Stimulated activated CD4-positive, alpha-beta T cell treated with anti-CD3 and anti-CD28 coated beads, Interleukin-2, amount 100 ng/mL, for 48 hours (primary cell): ENCODE results near the gene RAPSN.

Experiments used
- DNase-seq, 2 donors: peaks; one replicate each; pipeline ENCODE4 v3.0.0-alpha.2; 2020

The RAPSN gene

GRCh38 chr11:47464483-47464882, 15.5 kb upstream of the RAPSN start:
- no peak for DNase-seq

- DNase-seq, result no peak
Measured at GRCh38 chr11:47461876-47462275, 12.9 kb upstream of the RAPSN start.

GRCh38 chr11:47460571-47461235, 11.8 kb upstream of the RAPSN start:
- no peak for DNase-seq

GRCh38 chr11:47454258-47454671, 5.3 kb upstream of the RAPSN start:
- peak; percentile 43 to 51 for DNase-seq

GRCh38 chr11:47453365-47453764, 4.4 kb upstream of the RAPSN start:
- no peak for DNase-seq

GRCh38 chr11:47451990-47452389, 3.1 kb upstream of the RAPSN start:
- DNase-seq, result no peak

- no peak for DNase-seq
Measured at GRCh38 chr11:47451436-47451835, 2.5 kb upstream of the RAPSN start.

- no peak for DNase-seq
Measured at GRCh38 chr11:47449541-47449940, 605 bp upstream of the RAPSN start.

- no peak for DNase-seq
Measured at GRCh38 chr11:47447906-47448305, 1.0 kb downstream of the RAPSN start.

- DNase-seq, result no peak
Measured at GRCh38 chr11:47446833-47447232, 2.1 kb downstream of the RAPSN start.

- DNase-seq, result no peak
Measured at GRCh38 chr11:47445840-47446239, 3.1 kb downstream of the RAPSN start.

- DNase-seq, result no peak
Measured at GRCh38 chr11:47443817-47444216, 5.1 kb downstream of the RAPSN start.

GRCh38 chr11:47443028-47443700, 5.8 kb downstream of the RAPSN start:
- DNase-seq, result no peak

- no peak for DNase-seq
Measured at GRCh38 chr11:47442514-47442913, 6.4 kb downstream of the RAPSN start.

GRCh38 chr11:47441421-47441820, 7.5 kb downstream of the RAPSN start:
- DNase-seq, result no peak

GRCh38 chr11:47440054-47440476, 8.9 kb downstream of the RAPSN start:
- DNase-seq, result no peak

- no peak for DNase-seq
Measured at GRCh38 chr11:47438721-47439120, 10.2 kb downstream of the RAPSN start.

- DNase-seq, result no peak
Measured at GRCh38 chr11:47437746-47438418, 11.1 kb downstream of the RAPSN start.

GRCh38 chr11:47437218-47437745, 11.7 kb downstream of the RAPSN start:
- DNase-seq, result no peak

- no peak for DNase-seq
Measured at GRCh38 chr11:47436726-47437125, 12.2 kb downstream of the RAPSN start.

- DNase-seq, result no peak
Measured at GRCh38 chr11:47435687-47436086, 13.2 kb downstream of the RAPSN start.

- DNase-seq, result no peak
Measured at GRCh38 chr11:47434011-47434786, 14.7 kb downstream of the RAPSN start.

- DNase-seq, result no peak
Measured at GRCh38 chr11:47433157-47433556, 15.8 kb downstream of the RAPSN start.
